ENCODE results near the gene MCF2L2.

- TF ChIP-seq POLR2A (IDR thresholded peaks at IDR 0.05): no peak
- TF ChIP-seq CTCF (IDR thresholded peaks at IDR 0.05): no peak
Measured at GRCh38 chr3:183427876-183428446, 458 bp downstream of the MCF2L2 start.
